HG03066 (cell line): ENCODE results near the gene AP4S1.

ENCODE experiments used
- ATAC-seq: cut with Tn5 transposase; IDR thresholded peaks from one replicate; pipeline ENCODE4 v1.9.1; 2021; ENCODE audit warnings: low read depth; ENCODE audit not compliant: unreplicated experiment

The AP4S1 gene

DNA sequence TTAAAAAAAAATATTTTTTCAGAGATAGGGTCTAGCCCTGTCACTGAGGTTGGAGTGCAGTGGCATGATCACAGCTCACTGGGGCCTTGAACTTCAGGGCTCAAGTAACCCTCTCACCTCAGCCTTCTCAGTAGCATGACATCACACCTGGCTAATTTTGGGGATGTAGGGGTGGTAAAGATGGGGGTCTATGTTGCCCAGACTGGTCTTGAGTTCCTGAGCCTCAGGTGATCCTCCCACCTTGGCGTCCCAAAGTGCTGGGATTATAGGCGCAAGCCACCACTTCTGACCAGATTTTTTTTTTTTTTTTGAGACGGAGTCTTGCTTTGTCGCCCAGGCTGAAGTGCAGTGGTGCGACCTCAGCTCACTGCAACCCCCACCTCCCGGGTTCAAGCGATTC, 101.2 kb downstream of the AP4S1 start:
- ATAC-seq = no peak

DNA sequence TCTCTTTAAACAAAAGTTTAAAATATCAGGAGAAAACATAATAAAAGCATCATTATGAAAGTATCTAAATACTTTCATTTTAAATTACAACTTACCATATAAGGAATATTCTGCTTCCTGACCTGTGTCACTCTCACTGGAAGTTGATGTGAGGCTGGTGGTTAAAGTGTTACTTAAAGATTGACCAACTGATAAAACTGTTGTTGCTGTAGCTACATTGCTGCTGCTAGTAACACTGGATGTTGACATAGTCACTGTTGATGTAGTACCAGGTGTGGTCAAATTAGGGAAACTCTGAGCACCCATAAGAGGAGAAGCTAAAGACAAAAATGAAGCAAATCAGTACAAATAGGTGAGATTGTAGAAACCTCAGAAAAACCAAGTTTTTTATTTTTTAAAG, 102.2 kb downstream of the AP4S1 start:
- ATAC-seq = peak; percentile 77

DNA sequence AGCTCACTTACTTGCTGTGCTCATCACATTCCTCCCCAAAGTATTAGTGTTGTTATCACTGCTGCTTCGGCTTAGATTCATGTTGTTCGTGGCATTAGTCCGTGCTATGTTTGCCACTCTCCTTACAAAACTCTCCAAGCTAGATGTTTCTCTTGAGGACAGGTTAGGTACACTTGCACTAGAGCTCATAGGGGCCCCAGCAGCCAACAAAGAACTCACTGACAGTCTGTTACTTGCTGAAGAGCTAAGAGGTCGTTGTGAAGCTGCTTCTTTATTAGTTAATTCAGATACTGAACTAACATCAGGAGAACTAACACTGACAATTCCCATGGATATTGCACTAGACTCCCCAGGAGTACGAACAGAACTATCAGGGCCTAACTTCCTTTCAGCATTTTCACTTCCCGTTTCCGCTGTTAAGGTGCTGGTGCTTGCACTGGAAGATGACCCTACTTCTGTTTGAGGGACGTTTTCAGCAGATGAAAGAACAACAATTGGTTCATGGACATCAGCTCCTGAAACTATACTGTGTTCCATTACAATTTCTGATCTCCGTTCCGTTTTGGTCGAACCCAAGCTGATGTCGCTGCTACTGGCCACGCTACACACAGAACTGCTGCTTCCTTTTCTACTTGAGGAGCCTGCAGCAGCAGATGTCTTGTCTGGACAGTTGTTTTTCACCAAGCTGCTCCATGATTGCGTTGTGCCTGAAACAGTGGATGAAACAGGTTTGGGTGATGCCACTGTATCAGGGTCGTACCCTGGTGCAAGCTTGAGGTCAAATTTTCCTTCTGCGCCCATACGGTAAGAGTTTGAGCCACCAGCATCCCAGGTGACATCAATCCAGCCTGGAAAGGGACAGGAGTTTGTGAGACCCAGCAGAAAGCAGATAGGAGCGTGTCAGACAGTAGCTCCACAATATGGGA, 103.4 kb downstream of the AP4S1 start:
- ATAC-seq = no peak

DNA sequence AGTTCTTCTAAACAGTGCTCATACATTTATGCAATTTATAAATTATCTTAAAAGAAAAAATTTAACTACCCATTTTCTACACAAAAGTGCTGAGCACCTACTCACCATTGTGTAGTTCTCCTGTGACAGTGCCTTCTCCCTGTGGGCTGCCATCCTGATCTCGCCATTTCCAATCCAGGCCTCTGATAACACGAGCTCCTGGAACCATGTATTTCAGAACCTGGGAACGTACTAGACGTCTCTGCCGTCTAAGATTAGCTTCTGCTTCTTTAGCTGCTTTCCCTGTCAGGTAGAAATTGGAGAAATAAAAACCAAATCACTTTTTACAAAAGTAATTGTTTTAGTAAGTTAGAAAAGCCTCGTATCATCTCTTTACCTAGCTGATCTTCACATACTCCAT, 107.7 kb downstream of the AP4S1 start:
- no peak for ATAC-seq

DNA sequence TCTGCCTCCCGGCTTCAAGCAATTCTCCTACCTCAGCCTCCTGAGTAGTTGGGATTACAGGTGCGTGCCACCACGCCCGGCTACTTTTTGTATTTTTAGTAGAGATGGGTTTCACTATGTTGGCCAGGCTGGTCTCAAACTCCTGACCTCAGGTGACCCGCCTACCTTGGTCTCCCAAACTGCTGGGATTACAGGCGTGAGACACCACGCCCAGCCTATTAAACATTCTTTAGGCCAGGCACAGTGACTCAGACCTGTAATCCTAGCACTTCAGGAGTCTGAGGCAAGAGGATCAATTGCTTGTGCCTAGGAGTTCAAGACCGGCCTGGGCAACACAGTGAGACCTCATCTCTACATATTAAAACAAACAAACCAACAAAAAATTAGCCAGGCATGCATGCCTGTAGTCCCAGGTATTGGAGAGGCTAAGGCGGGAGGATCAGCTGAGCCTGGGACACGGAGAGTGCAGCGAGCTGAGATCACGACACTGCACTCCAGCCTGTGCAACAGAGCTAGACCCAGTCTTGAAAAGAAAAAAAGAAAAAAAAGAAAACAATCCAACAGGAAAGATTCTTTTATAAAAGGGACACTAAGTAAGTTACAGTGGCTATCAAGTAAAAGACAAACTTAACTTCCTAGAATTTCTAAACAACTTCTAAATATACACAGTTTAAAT, 111.9 kb downstream of the AP4S1 start:
- ATAC-seq = no peak

DNA sequence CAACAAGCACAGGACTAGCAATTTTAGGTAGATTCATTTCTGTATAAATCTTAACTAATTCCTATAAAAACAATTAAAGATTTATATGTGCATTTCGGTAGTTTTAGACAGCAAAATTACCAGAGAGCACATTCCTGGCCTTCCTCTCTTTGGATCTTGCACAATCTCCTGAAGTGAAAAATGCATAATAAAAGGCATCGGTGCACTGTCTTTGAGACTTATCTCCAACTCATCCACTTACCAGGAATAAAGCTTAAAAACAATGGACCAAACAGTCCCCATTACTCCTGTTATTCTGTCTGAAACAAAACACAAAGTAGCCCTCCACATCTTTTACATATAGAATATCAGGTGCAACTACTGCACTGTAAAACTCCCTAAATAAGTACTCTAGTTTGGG, 112.9 kb downstream of the AP4S1 start:
- no peak for ATAC-seq

DNA sequence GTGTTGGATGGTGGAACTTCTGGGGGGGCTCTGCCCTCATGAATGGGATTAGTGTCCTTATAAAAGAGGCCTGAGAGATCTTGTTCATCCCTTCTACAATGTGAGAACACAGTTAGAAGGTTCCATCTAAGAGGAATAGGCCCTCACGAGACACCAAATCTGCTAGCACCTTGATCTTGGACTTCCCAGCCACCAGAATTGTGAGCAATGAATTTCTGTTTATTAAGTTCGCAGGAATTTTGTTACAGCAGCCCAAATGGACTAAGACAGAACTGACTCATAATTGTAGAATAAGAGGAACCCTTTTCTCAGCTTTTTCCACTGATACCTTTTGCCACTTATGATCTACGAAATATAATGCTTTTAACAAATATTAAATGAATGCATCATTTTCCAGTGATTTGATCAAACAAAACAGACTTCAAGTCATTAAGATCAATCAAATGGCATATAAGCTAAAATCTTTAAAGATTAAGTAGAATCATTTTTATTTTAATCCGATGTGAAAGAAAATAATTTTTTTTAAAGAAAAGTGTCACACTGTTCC, 113.9 kb downstream of the AP4S1 start:
- ATAC-seq = no peak

DNA sequence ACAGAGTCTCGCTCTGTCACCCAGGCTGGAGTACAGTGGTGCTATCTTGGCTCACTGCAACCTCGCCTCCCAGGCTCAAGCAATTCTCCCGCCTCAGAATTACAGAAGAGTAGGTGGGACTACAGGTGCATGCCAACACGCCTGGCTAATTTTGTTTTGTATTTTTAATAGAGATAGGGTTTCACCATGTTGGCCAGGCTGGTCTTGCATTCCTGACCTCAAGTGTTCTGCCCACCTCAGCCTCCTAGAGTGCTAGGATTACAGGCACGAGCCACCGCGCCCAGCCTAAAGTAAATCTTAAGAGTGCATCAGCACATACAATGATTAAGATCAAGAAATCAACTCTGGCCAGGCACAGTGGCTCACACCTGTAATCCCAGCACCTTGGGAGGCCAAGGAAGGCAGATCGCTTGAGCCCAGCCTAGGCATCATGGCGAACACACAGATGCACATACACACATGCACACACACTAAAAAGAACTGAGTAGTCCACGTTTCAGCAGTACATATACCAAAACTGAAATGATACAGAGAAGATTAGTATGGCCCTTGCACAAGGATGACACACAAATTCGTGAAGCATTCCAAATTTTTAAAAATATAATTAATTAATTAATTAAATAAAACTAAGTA, 117.1 kb downstream of the AP4S1 start:
- no peak for ATAC-seq
